BJ (cell line): ENCODE results near the gene TEX14. TPM values are rescaled to one million over a fixed set of nuclear protein-coding genes. Genes with fewer than 3 reads are reported as not detected.

ENCODE experiments used
- CTCF ChIA-PET: fragments of 350-600 bp; formaldehyde crosslinking; extraction: SDS; loops from one replicate; lab custom pipeline; 2021; ENCODE audit warnings: antibody characterized with exemption, inconsistent platforms; lab: Yijun Ruan, JAX
- POLR2A ChIA-PET: fragments of 300-600 bp; sonication (Branson Sonifier 250); formaldehyde crosslinking; extraction: SDS; loops from one replicate; lab custom pipeline; 2021; ENCODE audit warnings: antibody characterized with exemption; lab: Charles Lee
- DNase-seq: peaks from one replicate; pipeline ENCODE4 v3.0.0-alpha.2; 2011; ENCODE audit warnings: low read depth
- H3K27me3 ChIP-seq: 2 replicates; pipeline ENCODE4 v1.6.0; 2011; ENCODE audit warnings: low read length; ENCODE audit not compliant: control insufficient read depth, insufficient read depth
- H3K36me3 ChIP-seq: 2 replicates; pipeline ENCODE4 v1.5.1; 2011; ENCODE audit warnings: low read length; ENCODE audit not compliant: control insufficient read depth, insufficient read depth
- H3K4me3 ChIP-seq: 2 replicates; pipeline ENCODE4 v1.5.1; 2011; ENCODE audit warnings: low read depth, mild to moderate bottlenecking, control low read depth, low read length
- CTCF ChIP-seq: IDR thresholded peaks from 2 replicates; pipeline ENCODE4 v1.5.1; 2011; ENCODE audit warnings: low read depth, mild to moderate bottlenecking, control low read depth, inconsistent platforms, low read length, moderate library complexity; ENCODE audit not compliant: insufficient read depth
- polyA plus RNA-seq: library from polyadenylated mRNA; depleted of rRNA; stranded (reverse); fragments of >200 nt; gene quantifications from 2 replicates; pipeline ENCODE4 v1.2.3, GENCODE V29; 2011

Gene TEX14
- polyA plus RNA-seq, 1 experiment, result 0.02 TPM

- Histone ChIP-seq H3K4me3 (no peak overlapping the region), H3K36me3 (no peaks in the 10 kb centered on the region), H3K27me3 (peaks cover 10% of the 10 kb centered on the region; the same call in 1 of the 2 replicates)
- POLR2A ChIA-PET, result no interaction called here
- TF ChIP-seq CTCF, result no peak
- CTCF ChIA-PET, result interaction anchor here (0.9 to 1.6 kb wide), 3 partner anchors 37 to 49 kb away, joined by 3 to 5 read pairs (median 3); no protein-coding TSS in a partner anchor
- no peak for DNase-seq
These were observed 152.9 kb downstream of the TEX14 start for GRCh38 chr17:58538811-58539409.

GRCh38 chr17:58537266-58537665 lies 154.6 kb downstream of the TEX14 start:
- DNase-seq, result no peak
- Histone ChIP-seq H3K27me3 (peaks cover 8% of the 10 kb centered on the region; the same call in 1 of the 2 replicates), H3K36me3 (no peaks in the 10 kb centered on the region), H3K4me3 (no peak overlapping the region)
- no peak for TF ChIP-seq CTCF
- ChIA-PET CTCF (interaction anchor here (0.6 to 2.5 kb wide), 3 partner anchors 19 to 79 kb away, joined by 3 to 11 read pairs (median 3); no protein-coding TSS in a partner anchor), POLR2A (no interaction called here)

DNA sequence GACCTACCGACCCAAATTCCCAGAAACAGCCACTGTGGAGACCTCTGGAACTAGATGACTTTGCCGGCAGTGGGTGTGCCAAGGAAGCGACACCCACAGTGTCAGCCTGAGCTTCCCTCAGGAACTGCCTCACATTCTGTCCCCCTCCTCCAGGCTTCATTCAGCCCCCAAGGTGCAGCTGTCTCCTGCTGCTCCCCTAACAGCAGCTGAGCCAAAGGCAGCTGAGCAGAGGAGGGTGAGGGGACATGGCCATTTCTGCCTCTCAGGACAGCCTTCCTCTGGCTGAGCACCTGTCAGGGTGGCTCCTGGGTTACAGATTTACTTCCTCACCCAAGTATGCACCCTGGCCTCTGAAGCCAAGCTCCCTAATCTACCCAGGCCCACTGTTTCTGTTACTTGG lies 155.3 kb downstream of the TEX14 start:
- CTCF ChIA-PET, result interaction anchor here (0.6 to 2.5 kb wide), 3 partner anchors 18 to 78 kb away, joined by 3 to 11 read pairs (median 3); no protein-coding TSS in a partner anchor
- no peak for TF ChIP-seq CTCF

GRCh38 chr17:58535431-58535830 lies 156.4 kb downstream of the TEX14 start:
- no peak for TF ChIP-seq CTCF
- Histone ChIP-seq H3K27me3 (peaks cover 8% of the 10 kb centered on the region; the same call in 1 of the 2 replicates), H3K36me3 (no peaks in the 10 kb centered on the region), H3K4me3 (no peak overlapping the region)
- ChIA-PET POLR2A (interaction anchor here (0.6 kb wide), 1 partner anchor 1701 kb away, joined by 3 read pairs; the partner anchor contains the start of gene DGKE), CTCF (interaction anchor here (1.6 kb wide), 1 partner anchor 469 kb away, joined by 8 read pairs; no protein-coding TSS in a partner anchor)
- DNase-seq, result no peak

More for the DNA sequence above, 155.3 kb downstream of the TEX14 start:
- Histone ChIP-seq H3K4me3 (no peak overlapping the region), H3K27me3 (peaks cover 8% of the 10 kb centered on the region; the same call in 1 of the 2 replicates), H3K36me3 (no peaks in the 10 kb centered on the region)
- DNase-seq, result no peak
- POLR2A ChIA-PET, result no interaction called here

GRCh38 chr17:58534901-58535421 lies 156.9 kb downstream of the TEX14 start:
- Histone ChIP-seq H3K4me3 (no peak overlapping the region), H3K27me3 (peaks cover 8% of the 10 kb centered on the region; the same call in 1 of the 2 replicates), H3K36me3 (no peaks in the 10 kb centered on the region)
- ChIA-PET POLR2A (no interaction called here), CTCF (interaction anchor here (1.0 to 1.6 kb wide), 2 partner anchors 16 to 470 kb away, joined by 3 to 8 read pairs; no protein-coding TSS in a partner anchor)
- no peak for DNase-seq
- no peak for TF ChIP-seq CTCF
